HFFc6 (cell line): ENCODE results near the gene OPALIN. TPM values are rescaled to one million over a fixed set of nuclear protein-coding genes. Genes with fewer than 3 reads are reported as not detected.

Experiments used
- DNase-seq: peaks from one replicate; pipeline ENCODE4 v3.0.0-alpha.2; 2018
- H3K27ac Mint-ChIP-seq: 2 replicates; pipeline ENCODE4 v1.8.0; 2020; ENCODE audit warnings: mild to moderate bottlenecking, mixed read lengths
- H3K27me3 Mint-ChIP-seq: 2 replicates; pipeline ENCODE4 v1.8.0; 2021; ENCODE audit warnings: mild to moderate bottlenecking, moderate library complexity, mixed read lengths; ENCODE audit not compliant: insufficient read depth
- H3K36me3 Mint-ChIP-seq: 2 replicates; pipeline ENCODE4 v1.8.0; 2021; ENCODE audit warnings: low read depth, mixed read lengths
- H3K4me1 Mint-ChIP-seq: 2 replicates; pipeline ENCODE4 v1.8.0; 2020; ENCODE audit warnings: low read depth, mixed read lengths
- H3K4me3 Mint-ChIP-seq: 2 replicates; pipeline ENCODE4 v1.8.0; 2020; ENCODE audit warnings: mild to moderate bottlenecking, moderate library complexity, mixed read lengths
- H3K9me3 Mint-ChIP-seq: 2 replicates; pipeline ENCODE4 v1.8.0; 2020; ENCODE audit warnings: mild to moderate bottlenecking, mixed read lengths
- CTCF ChIP-seq: fragments of 200-600 bp; sonication (generic); IDR thresholded peaks from 2 replicates; pipeline ENCODE4 v1.5.0; 2021; ENCODE audit warnings: antibody characterized with exemption, mild to moderate bottlenecking
- total RNA-seq, 6 experiments: library from RNA; stranded (reverse); fragmentation: NEBNext Ultra II Directional; extraction: Animal tissue kit (Norgen Biotek cat#: 25700); gene quantifications; 2 replicates in 1 of 6; 3 replicates in 5 of 6; pipeline ENCODE4 v1.2.3, GENCODE V29; 2021

OPALIN gene
- total RNA-seq, 6 experiments from 2014 or later = not detected

- Mint-ChIP-seq H3K27ac (no peak overlapping the region), H3K4me3 (no peak overlapping the region), H3K9me3 (no peaks in the 10 kb centered on the region), H3K4me1 (no peaks in the 10 kb centered on the region), H3K36me3 (no peaks in the 10 kb centered on the region), H3K27me3 (peaks cover 28% of the 10 kb centered on the region)
- DNase-seq = no peak
- no peak for TF ChIP-seq CTCF
Measured at GRCh38 chr10:96357038-96357620, 1.7 kb downstream of the OPALIN start.

GRCh38 chr10:96352582-96352981 is 6.2 kb downstream of the OPALIN start:
- Mint-ChIP-seq H3K4me3 (no peak overlapping the region), H3K4me1 (no peaks in the 10 kb centered on the region), H3K27ac (no peak overlapping the region), H3K36me3 (no peaks in the 10 kb centered on the region), H3K27me3 (peaks cover 17% of the 10 kb centered on the region), H3K9me3 (no peaks in the 10 kb centered on the region)
- no peak for TF ChIP-seq CTCF
- DNase-seq = no peak

- H3K27ac Mint-ChIP-seq = no peak overlapping the region
- H3K36me3 Mint-ChIP-seq = no peaks in the 10 kb centered on the region
- DNase-seq = no peak
- H3K27me3 Mint-ChIP-seq = peaks cover 12% of the 10 kb centered on the region
- no peaks in the 10 kb centered on the region for H3K4me1 Mint-ChIP-seq
- no peak for TF ChIP-seq CTCF
- H3K9me3 Mint-ChIP-seq = no peaks in the 10 kb centered on the region
- H3K4me3 Mint-ChIP-seq = no peak overlapping the region
Measured at GRCh38 chr10:96352027-96352426, 6.8 kb downstream of the OPALIN start.

GRCh38 chr10:96346295-96346694 is 12.5 kb downstream of the OPALIN start:
- H3K36me3 Mint-ChIP-seq = no peaks in the 10 kb centered on the region
- no peaks in the 10 kb centered on the region for H3K9me3 Mint-ChIP-seq
- no peak overlapping the region for H3K4me3 Mint-ChIP-seq
- DNase-seq = no peak
- H3K27ac Mint-ChIP-seq = no peak overlapping the region
- no peaks in the 10 kb centered on the region for H3K4me1 Mint-ChIP-seq
- peaks cover 11% of the 10 kb centered on the region for H3K27me3 Mint-ChIP-seq
- no peak for TF ChIP-seq CTCF

- Mint-ChIP-seq H3K9me3 (no peaks in the 10 kb centered on the region), H3K27ac (no peak overlapping the region), H3K4me3 (no peak overlapping the region), H3K4me1 (no peaks in the 10 kb centered on the region), H3K36me3 (no peaks in the 10 kb centered on the region), H3K27me3 (peaks cover 11% of the 10 kb centered on the region)
- TF ChIP-seq CTCF = no peak
- DNase-seq = no peak
Measured at GRCh38 chr10:96345222-96345621, 13.6 kb downstream of the OPALIN start.

GRCh38 chr10:96344178-96344577 is 14.6 kb downstream of the OPALIN start:
- DNase-seq = no peak
- H3K4me3 Mint-ChIP-seq = no peak overlapping the region
- H3K27me3 Mint-ChIP-seq = peaks cover 11% of the 10 kb centered on the region
- no peak for TF ChIP-seq CTCF
- no peaks in the 10 kb centered on the region for H3K9me3 Mint-ChIP-seq
- H3K4me1 Mint-ChIP-seq = no peaks in the 10 kb centered on the region
- H3K27ac Mint-ChIP-seq = no peak overlapping the region
- no peaks in the 10 kb centered on the region for H3K36me3 Mint-ChIP-seq
